Activated naive CD4-positive, alpha-beta T cell treated with anti-CD3 and anti-CD28 coated beads, Interleukin-2, amount 50 U/mL, for 72 hours (primary cell): ENCODE results near the gene LAMA5. TPM values are rescaled to one million over a fixed set of nuclear protein-coding genes. Genes with fewer than 3 reads are reported as not detected.

Experiments
- ATAC-seq, 2 donors: fragments of 150-1000 bp; cut with Tn5 transposase; 2 replicates each; pipeline ENCODE4 v1.10.0; 2021; ENCODE audit warnings: mild to moderate bottlenecking in 2 of 2, moderate library complexity in 2 of 2
- DNase-seq, 2 donors: peaks; one replicate each; pipeline ENCODE4 v3.0.0; 2021 to 2022; ENCODE audit warnings: low spot score in 2 of 2
- H3K27ac Mint-ChIP-seq, 2 donors: one replicate each; pipeline ENCODE4 v1.8.0; 2022; ENCODE audit warnings: mild to moderate bottlenecking in 2 of 2, mixed read lengths in 2 of 2
- H3K36me3 Mint-ChIP-seq, 2 donors: one replicate each; pipeline ENCODE4 v1.8.0; 2022; ENCODE audit warnings: mixed read lengths in 2 of 2
- H3K9me3 Mint-ChIP-seq, 2 donors: one replicate each; pipeline ENCODE4 v1.8.0; 2022; ENCODE audit warnings: mixed read lengths in 2 of 2
- total RNA-seq, 2 donors: library from RNA; stranded (reverse); gene quantifications; one replicate each; pipeline ENCODE4 v1.2.3, GENCODE V29; 2022

LAMA5 gene
- total RNA-seq, 2 donors from 2014 or later = 0.36 to 0.95 TPM

- no peak overlapping the region for H3K27ac Mint-ChIP-seq
- ATAC-seq (no peak), DNase-seq (no peak)
- H3K36me3 Mint-ChIP-seq = no peaks in the 10 kb centered on the region
- no peaks in the 10 kb centered on the region for H3K9me3 Mint-ChIP-seq
Observed at GRCh38 chr20:62367633-62368391, 700 bp upstream of the LAMA5 start.

- no peak overlapping the region for H3K27ac Mint-ChIP-seq
- H3K36me3 Mint-ChIP-seq = no peaks in the 10 kb centered on the region
- H3K9me3 Mint-ChIP-seq = no peaks in the 10 kb centered on the region
- ATAC-seq = no peak
- DNase-seq = no peak
Observed at GRCh38 chr20:62366370-62367135, 559 bp downstream of the LAMA5 start.

DNA sequence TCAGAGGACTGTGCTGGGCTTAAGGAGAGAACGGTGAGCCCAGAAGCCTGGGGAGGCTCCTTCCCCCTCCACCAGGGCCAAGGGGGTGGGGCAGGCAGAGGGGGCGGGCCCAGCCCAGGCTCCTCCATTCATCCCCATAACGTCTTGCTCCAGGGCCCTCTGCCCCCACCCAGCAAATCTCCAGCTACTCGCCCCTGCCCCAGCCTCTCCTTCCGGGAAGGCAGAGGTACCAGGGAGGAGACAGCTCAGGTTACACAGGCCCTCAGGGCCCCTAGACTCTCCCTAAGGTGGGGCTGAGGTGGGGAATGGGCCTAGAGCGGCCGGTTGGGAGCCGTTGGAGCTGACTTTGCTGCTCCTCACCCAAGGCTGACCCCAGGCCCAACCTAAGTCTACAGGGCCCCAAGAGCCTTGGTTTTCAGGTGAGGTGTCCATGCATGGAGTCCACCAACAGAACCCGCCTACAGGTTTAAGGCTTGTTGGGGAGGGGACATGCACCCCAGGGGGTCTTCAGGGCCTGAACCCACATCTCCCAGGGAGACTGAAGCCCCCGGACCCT, 1.2 kb downstream of the LAMA5 start:
- DNase-seq (no peak), ATAC-seq (no peak)
- Mint-ChIP-seq H3K27ac (no peak overlapping the region), H3K9me3 (no peaks in the 10 kb centered on the region), H3K36me3 (no peaks in the 10 kb centered on the region)

DNA sequence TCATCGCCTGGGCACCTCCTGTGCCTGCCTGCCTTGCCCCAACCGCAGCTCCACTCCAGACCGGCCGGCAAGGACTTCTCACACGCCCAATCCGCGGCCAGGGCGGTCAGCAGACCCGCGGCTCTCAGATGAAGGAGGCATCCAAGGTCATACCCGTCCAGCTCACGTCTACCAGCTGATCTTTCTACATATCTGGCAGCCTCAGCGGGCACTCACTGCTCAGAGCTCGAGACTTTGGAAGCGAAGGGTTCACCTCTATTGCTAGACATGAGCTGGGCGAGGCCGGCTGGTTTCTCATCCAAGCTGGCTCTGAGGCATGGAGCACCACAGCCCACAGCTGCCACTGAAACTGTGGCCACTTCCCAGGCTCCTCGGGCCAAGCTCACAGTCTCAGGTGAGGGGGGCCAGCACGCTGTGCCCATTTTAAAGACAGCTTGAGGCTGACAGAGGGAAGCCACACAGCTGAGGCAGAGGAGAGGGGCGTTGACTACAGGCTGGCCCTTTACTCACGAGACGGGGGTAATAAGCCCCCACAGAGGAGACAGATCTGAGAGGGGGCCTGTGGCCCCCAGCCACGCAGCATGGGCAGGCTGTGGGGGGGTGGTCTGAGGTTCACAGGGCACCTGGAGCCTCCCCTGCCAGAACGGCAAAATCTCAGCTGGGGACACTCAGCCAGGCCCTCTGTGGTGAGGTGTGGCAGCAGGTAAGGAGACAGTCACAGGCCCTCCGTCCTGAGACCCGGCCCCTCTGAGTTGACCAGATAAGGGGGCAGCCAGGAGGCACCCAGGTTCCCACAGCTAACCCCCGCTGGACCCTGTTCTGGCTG, 2.0 kb downstream of the LAMA5 start:
- DNase-seq (no peak), ATAC-seq (no peak)
- H3K9me3 Mint-ChIP-seq = no peaks in the 10 kb centered on the region
- no peaks in the 10 kb centered on the region for H3K36me3 Mint-ChIP-seq
- no peak overlapping the region for H3K27ac Mint-ChIP-seq

DNA sequence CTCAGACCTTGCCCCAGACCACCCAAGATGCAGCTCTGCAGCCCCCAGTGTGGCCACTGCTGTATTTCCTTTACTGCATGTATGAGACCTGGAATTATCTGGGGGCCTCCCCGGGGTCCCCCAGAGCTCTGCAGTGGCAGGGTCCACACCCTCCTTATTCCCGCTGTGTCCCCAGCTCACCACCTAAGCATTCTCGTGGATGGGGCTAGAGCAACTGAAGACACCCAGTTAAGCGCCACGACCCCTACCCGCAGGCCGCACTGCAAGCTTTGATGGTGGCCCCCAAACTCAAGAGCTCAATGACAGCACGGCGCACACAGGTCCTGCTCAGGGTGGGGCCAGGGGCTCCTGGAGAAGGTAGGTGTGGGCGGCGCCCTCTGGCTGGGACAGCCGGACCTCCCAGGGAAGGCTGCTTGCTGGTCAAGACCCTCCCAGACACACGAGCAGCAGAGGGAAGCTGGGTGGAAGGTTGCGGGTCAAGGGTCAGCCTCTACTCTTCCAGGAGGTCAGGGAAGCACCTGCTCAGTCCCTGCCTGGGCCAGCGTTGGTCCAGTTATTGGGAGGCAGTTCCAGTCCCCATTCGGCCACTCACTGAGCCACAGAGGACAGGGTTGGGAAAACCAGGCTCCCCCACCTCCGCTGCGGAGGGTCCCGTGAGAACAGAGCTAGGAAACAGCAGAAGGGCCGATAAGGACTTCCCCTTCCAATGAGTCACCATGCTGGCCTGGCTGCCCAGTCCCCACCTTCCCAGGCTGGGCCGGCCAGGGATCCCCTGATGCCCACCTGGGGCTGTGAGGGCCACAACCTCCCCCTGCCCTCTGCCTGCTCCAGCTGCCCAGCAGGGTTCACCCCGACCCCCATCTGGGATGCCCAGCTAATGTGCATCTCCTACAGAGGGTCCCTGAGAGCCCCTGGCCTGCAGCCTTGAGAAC, 2.9 kb downstream of the LAMA5 start:
- Mint-ChIP-seq H3K27ac (no peak overlapping the region), H3K36me3 (no peaks in the 10 kb centered on the region), H3K9me3 (no peaks in the 10 kb centered on the region)
- no peak for DNase-seq
- ATAC-seq = no peak

- DNase-seq (no peak), ATAC-seq (no peak)
- Mint-ChIP-seq H3K36me3 (no peaks in the 10 kb centered on the region), H3K9me3 (no peaks in the 10 kb centered on the region), H3K27ac (no peak overlapping the region)
Observed at GRCh38 chr20:62362991-62363919, 3.9 kb downstream of the LAMA5 start.

- no peak for ATAC-seq
- H3K27ac Mint-ChIP-seq = no peak overlapping the region
- DNase-seq = no peak
- H3K36me3 Mint-ChIP-seq = no peaks in the 10 kb centered on the region
- no peaks in the 10 kb centered on the region for H3K9me3 Mint-ChIP-seq
Observed at GRCh38 chr20:62362590-62362940, 4.5 kb downstream of the LAMA5 start.

DNA sequence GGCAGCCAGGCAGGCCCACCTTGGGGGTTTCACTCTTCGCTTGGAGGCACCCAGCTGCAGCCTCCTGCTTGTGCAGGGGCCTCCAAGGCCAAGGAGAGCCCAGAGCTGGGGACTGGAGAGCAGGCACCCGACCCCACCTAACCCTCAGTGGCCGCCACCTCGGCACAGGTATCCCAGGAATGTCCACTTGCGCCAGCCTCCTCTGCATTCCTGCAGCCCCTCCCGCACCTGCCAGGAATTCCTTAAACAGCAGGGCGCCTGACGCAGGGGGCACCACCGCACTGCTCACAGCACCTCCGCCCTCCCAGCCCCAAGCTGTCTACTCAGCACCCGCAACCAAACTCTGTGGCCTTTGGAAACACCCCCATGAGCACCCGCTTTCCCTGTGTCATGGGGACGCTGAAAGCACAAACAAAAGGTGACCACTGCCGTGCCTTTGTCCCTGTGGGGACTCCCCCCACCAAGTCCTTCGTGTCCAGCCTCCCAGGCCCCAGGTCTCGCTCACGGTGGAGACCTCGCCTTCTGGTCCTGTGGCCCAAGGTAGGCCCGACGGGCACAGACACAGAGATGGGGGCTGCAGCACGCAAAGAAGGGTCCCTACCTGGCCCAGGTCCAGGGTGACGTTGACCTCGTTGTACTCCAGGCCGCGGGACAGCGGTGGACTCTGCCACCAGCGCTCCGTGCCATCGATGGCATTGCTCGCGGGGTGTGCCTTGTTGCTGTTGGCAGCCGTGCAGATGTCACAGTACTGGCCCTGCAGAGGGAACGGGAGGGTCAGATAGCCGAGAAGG, 5.1 kb downstream of the LAMA5 start:
- Mint-ChIP-seq H3K9me3 (no peaks in the 10 kb centered on the region), H3K27ac (no peak overlapping the region), H3K36me3 (no peaks in the 10 kb centered on the region)
- ATAC-seq (no peak), DNase-seq (no peak)

GRCh38 chr20:62360854-62361798, 6.0 kb downstream of the LAMA5 start:
- Mint-ChIP-seq H3K9me3 (no peaks in the 10 kb centered on the region), H3K27ac (no peak overlapping the region), H3K36me3 (no peaks in the 10 kb centered on the region)
- no peak for DNase-seq
- peak in 1 of 2 donors; percentile 7 for ATAC-seq

- no peaks in the 10 kb centered on the region for H3K9me3 Mint-ChIP-seq
- DNase-seq = no peak
- ATAC-seq = no peak
- no peaks in the 10 kb centered on the region for H3K36me3 Mint-ChIP-seq
- H3K27ac Mint-ChIP-seq = no peak overlapping the region
Observed at GRCh38 chr20:62359491-62360121, 7.5 kb downstream of the LAMA5 start.

DNA sequence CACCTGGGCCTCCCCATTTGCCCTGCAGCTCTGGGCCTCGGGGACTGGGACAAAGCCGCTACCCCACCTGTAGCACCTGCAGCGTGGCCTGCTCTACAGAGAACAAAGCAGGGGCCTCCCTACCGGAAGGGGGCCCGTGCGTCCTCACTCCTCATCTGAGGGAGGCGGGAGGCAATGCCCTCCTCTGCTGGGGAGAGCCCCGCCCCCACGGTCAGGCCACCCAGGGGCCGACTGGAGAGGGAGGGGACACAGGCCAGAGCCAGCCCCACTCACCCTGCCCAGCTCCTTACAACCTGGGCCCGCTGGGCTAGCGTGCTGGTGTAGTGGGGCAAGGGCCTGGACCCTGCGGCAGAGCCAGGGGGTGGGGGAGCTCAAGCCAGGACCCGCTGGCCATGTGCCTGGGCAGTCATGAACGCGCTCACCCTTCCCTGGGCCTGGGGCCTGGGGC, 8.0 kb downstream of the LAMA5 start:
- no peaks in the 10 kb centered on the region for H3K9me3 Mint-ChIP-seq
- H3K27ac Mint-ChIP-seq = no peak overlapping the region
- ATAC-seq (no peak), DNase-seq (no peak)
- no peaks in the 10 kb centered on the region for H3K36me3 Mint-ChIP-seq

DNA sequence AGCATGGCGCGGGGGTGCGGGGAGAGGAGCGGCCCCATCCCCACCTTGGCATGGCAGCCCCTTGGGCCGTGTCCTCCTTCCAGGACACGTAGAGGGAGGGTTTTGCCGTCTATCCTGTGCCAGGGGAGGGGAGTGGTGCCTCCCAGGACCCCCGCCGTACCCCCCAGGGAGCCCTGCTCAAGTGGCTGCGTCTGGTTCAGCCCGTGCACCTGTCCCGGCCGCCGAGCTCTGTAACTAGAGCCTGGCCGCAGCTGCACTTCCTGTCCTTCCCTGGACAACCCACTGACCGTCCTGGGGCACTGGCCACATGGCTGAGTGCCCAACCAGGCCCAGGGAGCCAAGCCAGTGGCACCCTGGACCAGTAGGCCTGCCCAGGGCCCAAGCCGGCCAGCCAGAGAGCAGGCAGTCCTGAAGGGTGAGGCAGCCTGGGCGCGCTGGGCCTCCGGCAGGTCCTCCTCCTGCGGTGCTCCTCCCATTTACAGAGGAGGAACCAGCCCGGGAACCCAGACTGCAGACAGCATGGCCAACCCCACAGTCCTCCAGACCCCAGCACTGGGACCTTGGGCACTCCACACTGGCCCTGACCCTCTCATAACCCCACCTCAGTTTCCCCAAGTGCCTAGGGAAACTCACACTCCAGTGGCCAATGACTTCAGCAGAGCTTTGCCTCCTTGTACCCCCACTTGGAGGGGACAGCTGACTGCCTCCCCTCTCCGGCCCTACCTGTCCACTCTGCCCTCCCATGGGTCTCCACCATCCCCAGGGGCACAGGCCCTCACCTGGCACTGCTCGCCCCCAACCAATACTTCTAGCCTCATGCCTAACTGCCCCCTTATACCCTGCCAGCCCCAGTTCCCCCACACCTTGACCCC, 8.7 kb downstream of the LAMA5 start:
- ATAC-seq = no peak
- H3K36me3 Mint-ChIP-seq = no peaks in the 10 kb centered on the region
- DNase-seq = no peak
- no peaks in the 10 kb centered on the region for H3K9me3 Mint-ChIP-seq
- no peak overlapping the region for H3K27ac Mint-ChIP-seq
